Mesodermal cell (in vitro differentiated cells): ENCODE data around the gene LMX1A.

Experiments used
- H3K27ac ChIP-seq: 2 replicates; pipeline ENCODE4 v1.7.0; 2013; ENCODE audit warnings: mild to moderate bottlenecking, low read depth, low read length, moderate library complexity; ENCODE audit not compliant: severe bottlenecking
- H3K36me3 ChIP-seq: 2 replicates; pipeline ENCODE4 v1.7.1; 2013; ENCODE audit warnings: mild to moderate bottlenecking, low read length, moderate library complexity; ENCODE audit not compliant: control insufficient read depth, insufficient read depth
- H3K4me1 ChIP-seq: one replicate; pipeline ENCODE4 v1.7.1; 2013; ENCODE audit warnings: mild to moderate bottlenecking, low read length; ENCODE audit not compliant: insufficient read depth, control insufficient read depth, poor library complexity, severe bottlenecking
- H3K4me3 ChIP-seq: 2 replicates; pipeline ENCODE4 v1.7.0; 2013; ENCODE audit warnings: low read length, control low read depth, mild to moderate bottlenecking; ENCODE audit not compliant: insufficient read depth, poor library complexity, severe bottlenecking; ENCODE audit errors: extremely low read depth
- H3K9me3 ChIP-seq: 2 replicates; pipeline ENCODE4 v1.7.1; 2013; ENCODE audit warnings: mild to moderate bottlenecking, low read length, moderate library complexity; ENCODE audit not compliant: control insufficient read depth
- WGBS, 2 experiments: methylation state at CpG; one replicate each; pipeline ENCODE4 v1.1.5; 2013; ENCODE audit warnings: missing lambda C conversion rate in 2 of 2; ENCODE audit not compliant: insufficient coverage in 2 of 2; 5-methylcytosine and 5-hydroxymethylcytosine counted together

The LMX1A gene

DNA sequence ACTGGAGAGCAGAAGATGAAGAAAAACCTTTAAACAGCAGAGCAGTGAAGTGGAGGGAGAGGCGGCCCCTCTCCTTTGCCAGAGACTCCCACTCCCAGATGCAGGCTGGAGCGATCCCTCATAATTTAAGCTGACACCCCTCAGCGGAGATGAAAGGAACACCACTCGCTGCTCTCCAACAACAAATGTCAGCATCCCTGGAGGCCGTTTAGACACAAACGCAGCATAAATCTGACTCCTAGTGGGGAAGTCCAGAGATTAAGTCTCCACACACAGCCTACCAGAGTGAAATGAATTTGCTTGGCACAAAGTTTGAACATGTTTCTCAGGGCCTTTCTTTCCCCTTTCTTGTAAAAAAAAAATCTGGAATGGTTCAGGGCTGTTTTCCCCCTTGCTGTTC, 137.8 kb downstream of the LMX1A start:
- Histone ChIP-seq H3K27ac (no peak overlapping the region), H3K9me3 (no peaks in the 10 kb centered on the region), H3K4me1 (no peaks in the 10 kb centered on the region), H3K4me3 (no peak overlapping the region), H3K36me3 (no peaks in the 10 kb centered on the region)
- WGBS, 2 experiments: 60 to 67% methylated on average over 3 to 4 of the region's 6 CpGs

GRCh38 chr1:165217958-165218357, 138.6 kb downstream of the LMX1A start:
- no CpG with 5 or more reads among the region's 1 CpG for WGBS, 2 experiments
- no peaks in the 10 kb centered on the region for H3K4me1 ChIP-seq
- no peaks in the 10 kb centered on the region for H3K9me3 ChIP-seq
- no peak overlapping the region for H3K4me3 ChIP-seq
- H3K36me3 ChIP-seq: no peaks in the 10 kb centered on the region
- H3K27ac ChIP-seq: no peak overlapping the region

- Histone ChIP-seq H3K9me3 (no peaks in the 10 kb centered on the region), H3K36me3 (no peaks in the 10 kb centered on the region), H3K4me1 (no peaks in the 10 kb centered on the region), H3K4me3 (no peak overlapping the region), H3K27ac (no peak overlapping the region)
These were observed 140.3 kb downstream of the LMX1A start for GRCh38 chr1:165216254-165216653.

GRCh38 chr1:165215676-165216075, 140.8 kb downstream of the LMX1A start:
- no peaks in the 10 kb centered on the region for H3K36me3 ChIP-seq
- WGBS, 2 experiments: 90% methylated on average over 1 of the region's 2 CpGs; no CpG with 5 or more reads in 1 of the 2 experiments
- no peaks in the 10 kb centered on the region for H3K4me1 ChIP-seq
- H3K4me3 ChIP-seq: no peak overlapping the region
- no peak overlapping the region for H3K27ac ChIP-seq
- no peaks in the 10 kb centered on the region for H3K9me3 ChIP-seq

DNA sequence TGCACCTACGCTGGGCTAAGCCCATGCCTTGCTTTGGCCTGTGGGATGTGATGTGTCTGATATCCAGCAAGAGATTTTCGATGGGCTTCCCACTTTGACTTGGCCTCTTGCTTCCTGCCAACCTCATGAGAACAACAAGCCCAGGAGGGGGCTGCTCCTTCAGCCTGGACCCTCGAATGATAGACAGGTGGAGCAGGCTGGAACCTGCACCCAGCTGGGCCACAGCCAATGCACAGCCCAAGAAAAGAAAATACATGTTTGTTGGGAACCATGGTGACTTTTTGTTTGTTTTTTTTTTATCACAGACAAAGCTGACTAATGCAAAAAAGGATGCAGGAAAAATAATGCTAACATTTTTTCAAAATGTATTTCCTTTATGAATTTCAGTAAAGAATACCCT, 144.3 kb downstream of the LMX1A start:
- H3K4me1 ChIP-seq: no peaks in the 10 kb centered on the region
- 78 to 80% methylated on average over 1 to 2 of the region's 3 CpGs for WGBS, 2 experiments
- no peak overlapping the region for H3K4me3 ChIP-seq
- no peak overlapping the region for H3K27ac ChIP-seq
- no peaks in the 10 kb centered on the region for H3K9me3 ChIP-seq
- no peaks in the 10 kb centered on the region for H3K36me3 ChIP-seq

- 84 to 88% methylated on average over 4 of the region's 5 CpGs for WGBS, 2 experiments
- no peaks in the 10 kb centered on the region for H3K36me3 ChIP-seq
- H3K9me3 ChIP-seq: no peaks in the 10 kb centered on the region
- H3K4me3 ChIP-seq: no peak overlapping the region
- no peak overlapping the region for H3K27ac ChIP-seq
- no peaks in the 10 kb centered on the region for H3K4me1 ChIP-seq
These were observed 148.5 kb downstream of the LMX1A start for GRCh38 chr1:165207853-165208515.

DNA sequence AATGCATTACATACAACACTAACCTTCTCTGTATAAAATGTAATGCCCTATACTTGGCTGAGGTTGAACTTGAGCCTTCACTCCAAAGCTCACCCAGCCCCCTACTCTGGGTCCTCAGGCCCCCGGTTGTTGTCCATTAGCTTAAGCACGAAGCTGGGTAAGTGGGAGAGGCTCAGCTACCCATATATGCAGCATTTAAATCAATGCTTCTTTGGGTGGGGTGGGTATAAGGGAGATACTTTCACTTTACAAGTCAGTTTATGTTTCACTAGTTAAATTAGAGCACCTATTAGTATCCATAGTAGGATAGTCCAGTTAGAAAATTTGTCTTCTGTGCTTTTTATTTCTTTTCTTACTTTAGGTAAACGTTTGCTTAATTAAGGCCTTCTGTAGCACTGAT, 151.4 kb downstream of the LMX1A start:
- Histone ChIP-seq H3K4me3 (no peak overlapping the region), H3K36me3 (no peaks in the 10 kb centered on the region), H3K4me1 (no peaks in the 10 kb centered on the region), H3K27ac (no peak overlapping the region), H3K9me3 (no peaks in the 10 kb centered on the region)
- WGBS, 2 experiments: 67 to 88% methylated on average over 1 of the region's 3 CpGs

- 71 to 86% methylated on average over 1 of the region's 1 CpG for WGBS, 2 experiments
- H3K27ac ChIP-seq: no peak overlapping the region
These were observed 152.0 kb downstream of the LMX1A start for GRCh38 chr1:165204548-165204947.

GRCh38 chr1:165191087-165191486, 165.4 kb downstream of the LMX1A start:
- Histone ChIP-seq H3K36me3 (no peaks in the 10 kb centered on the region), H3K9me3 (no peaks in the 10 kb centered on the region), H3K27ac (no peak overlapping the region), H3K4me3 (no peak overlapping the region), H3K4me1 (no peaks in the 10 kb centered on the region)
- whole genome bisulfite sequencing, 2 experiments: 68 to 82% methylated on average over 3 to 4 of the region's 4 CpGs

More at GRCh38 chr1:165204548-165204947, 152.0 kb downstream of the LMX1A start:
- Histone ChIP-seq H3K36me3 (no peaks in the 10 kb centered on the region), H3K4me1 (no peaks in the 10 kb centered on the region), H3K9me3 (no peaks in the 10 kb centered on the region), H3K4me3 (no peak overlapping the region)

DNA sequence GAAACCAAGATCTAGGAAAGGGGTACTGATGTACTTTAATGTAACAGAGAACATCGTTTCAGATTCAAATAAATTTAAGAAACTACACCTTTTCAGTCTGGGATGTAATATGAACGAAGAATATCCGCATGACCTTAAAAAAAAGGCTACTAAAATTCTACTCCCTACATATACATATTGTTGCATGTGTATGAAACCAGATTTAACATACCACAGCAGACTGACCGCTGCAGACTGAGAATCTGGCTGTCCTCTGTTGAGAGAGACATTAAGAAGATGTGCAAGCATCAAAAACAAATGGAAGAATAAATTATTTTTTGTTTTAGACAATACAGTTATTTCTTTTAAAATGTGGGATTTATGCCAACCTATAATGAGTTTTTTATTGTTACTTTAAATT, 166.6 kb downstream of the LMX1A start:
- Histone ChIP-seq H3K36me3 (no peaks in the 10 kb centered on the region), H3K4me3 (no peak overlapping the region), H3K4me1 (no peaks in the 10 kb centered on the region), H3K9me3 (no peaks in the 10 kb centered on the region), H3K27ac (no peak overlapping the region)
- WGBS, 2 experiments: no CpG with 5 or more reads among the region's 4 CpGs

GRCh38 chr1:165189011-165189410, 167.5 kb downstream of the LMX1A start:
- H3K4me3 ChIP-seq: no peak overlapping the region
- no peaks in the 10 kb centered on the region for H3K36me3 ChIP-seq

More at GRCh38 chr1:165189011-165189410, 167.5 kb downstream of the LMX1A start:
- no CpG with 5 or more reads among the region's 2 CpGs for WGBS, 2 experiments
- Histone ChIP-seq H3K4me1 (no peaks in the 10 kb centered on the region), H3K9me3 (no peaks in the 10 kb centered on the region), H3K27ac (no peak overlapping the region)
